Raji (cell line): ENCODE measurements around the gene CSTPP1.

Source experiments
- POLR2A ChIP-seq: IDR thresholded peaks from 2 replicates; pipeline ENCODE4 v1.6.1; 2011; ENCODE audit warnings: low read depth, low read length, control low read depth; ENCODE audit not compliant: insufficient read depth

CSTPP1 gene

DNA sequence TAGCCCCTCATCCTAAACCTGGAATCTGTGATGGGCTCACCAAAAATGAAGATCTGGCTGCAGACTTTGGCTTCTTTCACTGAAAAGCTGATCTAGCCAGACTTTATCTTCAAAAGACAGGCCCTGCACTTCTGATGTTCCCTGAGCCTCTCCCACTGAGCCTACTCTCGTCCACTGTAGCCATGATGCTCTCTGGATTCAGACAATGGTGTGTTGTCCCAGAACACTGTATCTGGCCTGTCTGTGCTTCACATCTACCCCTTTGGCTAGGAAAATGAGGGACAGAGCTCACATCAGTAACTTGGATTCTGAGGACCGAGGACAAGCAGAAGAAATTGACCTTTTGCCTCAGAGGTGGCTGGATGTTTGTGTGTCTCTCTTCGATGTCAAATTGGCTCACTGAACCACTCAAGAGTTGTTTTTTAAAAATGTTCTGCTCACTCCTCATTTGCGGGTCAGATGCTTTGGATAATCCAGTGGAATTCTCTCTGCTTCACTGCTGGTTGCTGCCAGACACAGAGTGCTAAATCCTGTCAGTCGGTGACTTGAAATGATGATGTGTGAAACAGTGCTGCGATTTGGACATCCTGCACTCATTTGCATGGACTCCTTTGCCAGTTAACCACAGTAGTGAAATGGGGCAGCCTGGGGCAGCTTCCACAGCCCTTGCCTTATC, 172.6 kb downstream of the CSTPP1 start:
- no peak for TF ChIP-seq POLR2A

DNA sequence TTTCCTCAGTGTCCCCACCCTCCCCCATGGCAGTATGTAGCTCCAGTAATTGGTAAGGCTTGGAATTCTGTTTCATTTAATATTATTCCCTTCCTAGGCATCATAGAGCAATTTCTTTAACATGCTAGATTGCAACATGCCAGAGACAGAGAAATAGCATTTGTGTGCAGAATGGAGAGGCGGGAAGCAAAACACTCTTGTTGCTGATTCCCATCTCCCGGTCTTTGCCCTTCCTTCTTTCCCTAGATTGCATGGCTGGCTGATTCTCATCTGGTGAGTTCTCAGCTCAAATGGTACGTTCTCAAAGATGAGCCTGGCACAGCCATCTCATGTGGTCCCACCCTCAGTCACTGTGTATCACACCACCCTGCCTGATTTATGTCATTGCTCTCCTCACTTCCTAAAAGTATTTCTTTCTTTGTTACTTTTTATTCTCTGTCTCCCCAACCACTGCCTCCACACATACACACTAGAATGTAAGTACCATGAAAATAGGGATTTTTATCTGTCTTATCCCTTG, 173.2 kb downstream of the CSTPP1 start:
- no peak for TF ChIP-seq POLR2A

DNA sequence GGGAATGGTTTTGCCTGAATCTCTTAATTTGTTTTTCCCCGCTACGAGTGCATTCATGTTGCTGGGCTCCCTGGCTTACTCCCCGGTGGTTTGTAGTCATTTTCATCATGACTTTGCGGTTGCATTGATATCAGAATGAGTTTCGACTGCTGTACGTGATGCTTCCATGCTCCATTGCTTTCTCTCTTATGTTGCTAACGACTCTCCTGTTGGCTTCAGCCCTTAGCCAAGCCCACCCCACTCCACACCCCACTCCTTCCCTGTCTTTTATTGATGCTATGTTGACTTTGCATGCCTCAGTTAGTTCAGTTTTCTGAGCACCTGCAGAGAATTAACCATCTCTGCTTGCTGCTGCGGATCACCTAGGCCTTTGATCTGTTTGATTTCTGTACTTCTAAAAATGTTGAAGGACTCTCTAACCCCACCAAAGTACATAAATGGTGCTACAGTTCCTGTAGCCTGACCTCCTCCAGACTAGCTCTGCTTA, 174.8 kb downstream of the CSTPP1 start:
- TF ChIP-seq POLR2A, result no peak

DNA sequence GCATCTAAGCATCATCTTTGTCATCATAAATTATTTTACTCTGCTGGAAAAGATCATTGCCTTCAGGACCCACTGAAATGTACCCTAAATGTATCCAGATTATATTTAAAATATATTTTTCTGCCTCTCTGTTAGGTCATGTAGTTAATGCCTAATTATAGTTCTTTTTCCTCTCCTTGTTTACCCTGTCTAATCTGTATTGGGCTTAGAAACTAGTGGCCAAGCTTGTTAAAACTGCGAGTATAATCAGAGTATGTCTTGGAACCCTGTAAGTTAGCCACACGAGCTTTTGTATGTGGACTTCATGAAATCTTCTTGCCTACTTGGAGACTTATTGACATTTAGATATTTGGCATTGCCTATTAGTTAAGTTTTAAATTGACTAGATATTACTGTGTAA, 184.5 kb downstream of the CSTPP1 start:
- no peak for TF ChIP-seq POLR2A

DNA sequence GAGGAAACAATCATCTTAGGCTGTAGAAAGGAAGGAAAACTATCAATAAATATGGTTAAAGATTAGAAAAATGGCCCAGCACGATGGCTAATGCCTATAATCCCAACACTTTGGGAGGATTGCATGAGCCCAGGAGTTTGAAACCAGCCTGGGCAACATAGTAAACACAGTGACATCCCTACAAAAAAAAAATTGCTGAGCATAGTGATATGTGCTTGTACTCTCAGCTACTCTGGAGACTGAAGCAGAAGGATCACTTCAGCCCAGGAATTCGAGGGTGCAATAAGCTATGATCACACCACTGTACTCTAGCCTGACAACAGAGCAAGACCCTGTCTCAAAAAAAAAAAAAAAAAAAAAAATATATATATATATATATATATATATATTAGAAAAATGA, 185.2 kb downstream of the CSTPP1 start:
- no peak for TF ChIP-seq POLR2A

DNA sequence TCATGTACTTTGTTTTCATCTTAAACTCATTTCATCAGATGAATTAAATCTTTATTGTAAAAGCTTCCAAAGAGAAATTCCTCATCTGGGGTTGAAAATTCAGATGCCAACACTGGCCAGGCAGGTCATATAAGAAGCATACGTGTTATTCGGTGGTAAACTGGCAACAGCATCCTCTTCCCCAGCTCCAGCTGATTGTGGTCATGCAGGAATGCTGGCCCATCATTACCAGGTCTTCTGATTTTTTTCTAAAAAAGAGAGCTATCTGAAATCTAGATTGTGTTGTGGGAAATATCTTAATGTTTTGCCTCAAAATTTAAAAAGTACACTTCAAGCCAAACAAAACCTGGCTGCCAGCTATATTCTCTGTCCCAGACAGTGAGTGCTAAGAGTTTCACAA, 186.5 kb downstream of the CSTPP1 start:
- TF ChIP-seq POLR2A, result no peak

DNA sequence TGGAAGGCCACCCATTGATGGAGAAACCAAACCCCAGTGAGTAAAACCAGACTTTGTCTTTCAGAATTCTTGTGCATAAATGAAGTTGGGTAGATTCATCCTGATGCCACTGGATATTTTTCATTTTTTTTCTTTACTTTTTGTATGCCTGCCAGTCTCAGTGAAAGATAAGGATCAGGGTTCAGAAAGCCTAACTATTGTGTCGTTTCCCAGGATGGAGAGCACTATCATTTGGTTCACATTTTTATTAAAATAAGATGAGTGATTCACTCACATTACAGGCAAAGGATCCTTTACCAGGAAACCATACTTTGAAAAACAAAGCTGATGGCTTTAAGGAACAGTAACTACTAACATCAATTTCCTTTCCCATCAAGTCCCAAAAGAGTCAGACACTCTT, 188.1 kb downstream of the CSTPP1 start:
- TF ChIP-seq POLR2A, result no peak

DNA sequence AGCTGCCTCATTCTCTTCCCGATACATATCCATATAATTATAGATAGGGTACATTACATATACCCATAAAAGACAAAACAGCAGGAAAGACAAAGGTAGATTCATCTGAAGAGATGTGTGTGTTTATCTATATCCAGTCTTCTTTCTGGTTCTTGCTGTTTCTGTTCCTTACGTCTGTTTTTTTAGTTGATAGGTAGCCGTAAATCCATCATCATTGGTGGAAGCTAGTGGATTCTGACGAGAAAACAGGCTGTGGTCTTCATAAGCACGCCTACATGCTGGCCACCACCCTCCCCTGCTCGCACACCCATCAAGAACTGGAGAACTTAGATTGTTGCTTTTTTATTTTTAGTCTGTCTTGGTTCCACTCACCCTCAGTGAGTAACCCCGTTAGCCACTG, 188.5 kb downstream of the CSTPP1 start:
- no peak for TF ChIP-seq POLR2A

DNA sequence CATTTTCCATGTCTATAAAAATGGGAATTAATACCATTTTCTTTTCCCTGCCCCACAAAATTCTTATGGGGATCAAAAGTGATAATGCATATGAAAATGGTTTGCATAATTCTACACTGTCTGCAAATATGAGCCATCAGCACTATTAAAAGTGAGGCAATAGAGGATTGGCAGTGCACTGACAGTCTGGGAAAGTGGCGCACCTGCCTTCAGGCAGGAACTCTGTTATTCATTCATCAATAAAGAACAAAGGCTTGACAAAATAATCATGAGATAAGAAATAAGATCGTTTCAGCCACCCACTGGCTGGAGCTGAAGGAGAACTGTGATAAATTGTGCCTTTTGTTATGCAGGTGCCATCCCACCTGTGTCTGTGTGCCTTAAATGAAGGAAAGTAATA, 190.7 kb downstream of the CSTPP1 start:
- TF ChIP-seq POLR2A, result no peak

DNA sequence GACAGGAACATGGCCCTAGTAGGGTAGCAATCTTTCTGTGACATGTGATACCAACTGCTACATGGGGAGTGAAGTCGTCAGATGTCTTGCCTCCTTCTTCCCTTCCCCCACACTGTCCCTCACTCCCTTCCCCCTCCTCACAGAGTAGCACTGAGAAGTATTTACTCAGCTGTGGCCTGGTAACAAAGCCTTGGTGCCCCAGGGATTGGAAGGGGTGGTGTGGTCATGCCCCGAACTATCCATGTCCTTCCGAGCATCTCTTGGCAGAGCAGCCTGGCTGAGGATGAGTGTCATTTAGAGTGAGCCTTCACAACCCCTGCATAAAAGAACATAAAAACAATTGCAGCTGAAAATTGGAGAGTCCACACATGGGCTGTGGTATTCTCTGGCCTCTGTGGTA, 194.0 kb downstream of the CSTPP1 start:
- TF ChIP-seq POLR2A, result no peak

DNA sequence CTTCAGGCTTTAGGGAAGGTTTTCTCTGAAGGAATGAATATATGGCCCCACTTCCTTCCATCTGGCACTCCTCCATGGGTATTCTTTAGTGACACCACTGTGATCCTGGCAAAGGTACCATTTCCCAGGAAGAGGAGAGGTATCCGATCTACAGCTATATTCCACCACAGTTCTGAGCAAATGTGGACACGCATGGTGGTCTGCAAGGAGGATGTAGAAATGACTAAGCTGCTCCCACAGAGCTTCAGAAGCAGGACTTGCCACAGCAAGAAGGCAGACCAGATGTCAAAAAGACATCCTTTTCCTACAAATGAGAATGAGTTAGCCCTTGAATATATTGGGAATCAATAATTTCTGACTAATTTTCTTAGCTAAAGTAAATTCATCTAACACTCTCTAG, 194.6 kb downstream of the CSTPP1 start:
- no peak for TF ChIP-seq POLR2A

DNA sequence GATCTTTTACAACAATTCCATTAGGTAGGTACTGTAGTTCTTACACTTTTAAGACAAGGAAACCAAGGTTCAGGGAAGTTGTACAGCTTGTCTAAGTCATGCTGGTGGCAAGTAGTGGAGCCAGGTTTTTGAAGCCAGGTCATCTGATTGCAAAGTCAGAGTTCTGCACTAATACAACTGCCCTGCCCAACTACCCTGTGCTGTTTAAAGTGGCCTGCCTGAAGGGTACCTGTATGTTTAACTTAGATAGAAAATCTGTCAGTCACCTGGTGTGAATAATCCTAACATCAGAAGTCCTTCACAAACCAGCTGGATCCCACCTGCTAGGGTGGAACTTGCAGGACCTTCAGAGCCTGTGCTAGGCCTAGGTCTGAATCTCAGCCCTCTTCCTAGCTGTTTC, 195.9 kb downstream of the CSTPP1 start:
- TF ChIP-seq POLR2A, result no peak

DNA sequence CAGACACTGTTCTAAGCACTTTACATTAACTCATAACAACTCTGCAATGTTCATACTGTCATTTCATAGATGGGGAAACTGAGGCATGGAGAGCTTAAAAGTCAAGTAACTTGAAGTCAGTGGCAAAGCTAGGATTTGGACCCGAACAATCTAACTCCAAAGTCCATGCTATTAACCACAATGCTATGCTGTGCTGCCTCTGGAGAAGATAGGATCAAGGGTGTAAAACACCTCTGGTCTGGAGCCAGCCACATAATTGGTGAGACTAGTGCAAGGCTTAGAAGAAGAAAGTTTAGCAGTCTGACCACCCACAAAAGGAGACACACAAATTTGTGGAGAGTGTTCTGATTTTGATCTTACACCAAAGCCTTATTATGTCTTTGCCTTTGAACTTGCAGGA, 196.4 kb downstream of the CSTPP1 start:
- no peak for TF ChIP-seq POLR2A

DNA sequence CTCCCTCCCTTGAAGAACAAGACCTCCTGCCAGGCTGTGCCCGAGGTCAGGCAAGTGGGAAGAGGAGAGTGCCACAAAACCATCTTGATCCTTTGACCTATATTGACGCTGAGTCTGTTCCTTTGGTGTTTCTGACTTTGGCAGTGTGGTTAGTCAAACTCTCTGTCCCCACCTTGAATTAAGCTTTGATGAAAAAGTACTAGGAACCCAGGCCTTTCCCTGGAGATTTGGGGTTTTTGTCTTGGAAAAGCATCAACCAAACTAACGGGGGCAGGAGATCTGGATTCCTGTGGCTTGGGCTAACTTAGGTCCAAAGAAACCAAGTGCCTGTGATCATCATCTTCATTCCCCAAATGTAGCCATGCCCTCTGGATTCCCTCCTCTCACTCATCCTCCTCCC, 199.8 kb downstream of the CSTPP1 start:
- TF ChIP-seq POLR2A, result no peak

DNA sequence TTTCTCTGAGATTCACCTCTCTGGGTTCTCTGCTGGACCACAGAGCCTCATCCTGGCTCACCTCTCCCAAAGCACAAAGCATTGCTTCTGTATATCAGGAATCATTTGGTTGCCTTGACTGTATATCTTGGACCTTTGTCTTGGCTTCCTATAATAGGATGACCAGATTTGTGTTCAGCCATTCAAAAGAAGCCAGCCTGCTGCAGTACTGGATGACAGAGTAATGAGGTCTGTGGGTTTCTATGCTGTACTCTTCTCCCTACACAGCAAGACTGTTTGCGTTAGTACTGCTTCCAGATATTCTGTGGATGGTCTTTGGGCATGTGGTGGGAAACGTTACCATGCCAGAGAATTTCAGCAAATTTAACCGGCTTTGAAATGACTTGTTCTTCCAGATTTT, 200.4 kb downstream of the CSTPP1 start:
- no peak for TF ChIP-seq POLR2A

DNA sequence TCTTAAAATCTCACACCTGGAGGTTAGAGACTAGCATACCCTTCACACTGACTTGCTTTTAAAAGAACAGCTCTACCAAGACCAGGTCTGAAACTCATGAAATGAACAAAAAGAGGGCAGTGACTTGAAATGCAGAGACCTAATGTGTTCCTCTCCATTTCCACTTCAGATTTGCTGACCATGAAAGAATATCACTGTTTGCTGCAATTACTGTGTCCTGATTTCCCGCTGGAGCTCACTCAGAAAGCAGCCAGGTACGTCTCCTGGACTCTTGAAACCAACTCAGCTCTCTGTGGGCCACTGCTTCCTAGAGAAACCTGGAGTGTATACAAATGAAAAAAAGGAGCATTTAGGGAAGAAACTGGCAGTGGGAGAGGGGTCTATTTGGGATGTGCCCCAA, 200.9 kb downstream of the CSTPP1 start:
- TF ChIP-seq POLR2A, result no peak

DNA sequence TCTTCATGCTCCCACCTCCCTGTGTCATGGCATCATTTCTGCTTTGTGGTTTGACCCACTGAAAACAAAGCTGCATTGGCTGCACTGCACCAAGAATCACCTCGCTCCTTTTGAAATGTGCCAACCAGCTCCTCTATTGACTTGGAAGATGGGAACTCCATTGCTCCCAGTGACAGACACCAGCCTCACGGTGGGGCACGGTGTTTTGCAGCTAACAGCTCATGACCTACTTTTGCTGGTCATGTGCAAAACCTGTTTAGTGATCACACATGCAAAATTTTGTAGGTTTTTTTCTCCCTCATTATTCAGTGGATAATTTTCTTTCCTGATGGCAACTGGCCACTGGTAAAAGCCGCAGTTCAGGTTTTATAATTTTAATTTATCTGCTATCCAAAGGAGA, 203.3 kb downstream of the CSTPP1 start:
- TF ChIP-seq POLR2A, result no peak
